GM12891 (cell line): ENCODE measurements around the gene SKOR2.
"Not testable (repeated sequence)": the region's sequence is repeated elsewhere in the genome, so short reads cannot be mapped to it uniquely, and the experiment has no call there.

Experiments
- DNase-seq: peaks from one replicate; pipeline ENCODE4 v3.0.0; 2011; ENCODE audit warnings: low spot score; ENCODE audit not compliant: insufficient read length
- FAIRE-seq: peaks from 2 replicates; lab custom pipeline; 2011; peaks lifted over from hg19 to GRCh38; lab: Jason Lieb, UNC
- PAX5 ChIP-seq: IDR thresholded peaks from 2 replicates; pipeline ENCODE4 v1.6.1; 2011; ENCODE audit warnings: low read length, moderate library complexity, mild to moderate bottlenecking; ENCODE audit not compliant: insufficient read depth, severe bottlenecking
- POLR2A ChIP-seq: IDR thresholded peaks from 2 replicates; pipeline ENCODE4 v1.6.1; 2011; ENCODE audit warnings: low read depth, low read length, control low read depth
- POLR2AphosphoS5 ChIP-seq: IDR thresholded peaks from 2 replicates; pipeline ENCODE4 v1.6.1; 2011; ENCODE audit warnings: low read depth, low read length, control low read depth
- POU2F2 ChIP-seq: IDR thresholded peaks from 2 replicates; pipeline ENCODE4 v1.6.1; 2011; ENCODE audit warnings: low read depth, mild to moderate bottlenecking, control low read depth, low read length, moderate library complexity
- SPI1 ChIP-seq: IDR thresholded peaks from 2 replicates; pipeline ENCODE4 v1.6.1; 2011; ENCODE audit warnings: low read depth, low read length, control low read depth
- TAF1 ChIP-seq: IDR thresholded peaks from 2 replicates; pipeline ENCODE4 v1.6.1; 2011; ENCODE audit warnings: low read depth, low read length, control low read depth

The SKOR2 gene

GRCh38 chr18:47174545-47175116 lies 76.8 kb downstream of the SKOR2 start:
- TF ChIP-seq PAX5 = no peak
- no peak for TF ChIP-seq POLR2A
- no peak for TF ChIP-seq TAF1
- no peak for TF ChIP-seq SPI1
- no peak for TF ChIP-seq POU2F2
- TF ChIP-seq POLR2AphosphoS5 = no peak
- DNase-seq = no peak
- FAIRE-seq = no peak

GRCh38 chr18:47172476-47172875 lies 79.0 kb downstream of the SKOR2 start:
- DNase-seq = no peak
- TF ChIP-seq POU2F2 = no peak
- TF ChIP-seq PAX5 = no peak
- TF ChIP-seq POLR2A = no peak
- TF ChIP-seq SPI1 = no peak
- no peak for TF ChIP-seq TAF1
- TF ChIP-seq POLR2AphosphoS5 = no peak
- peak; percentile 43 for FAIRE-seq

GRCh38 chr18:47168913-47169312 lies 82.5 kb downstream of the SKOR2 start:
- FAIRE-seq (no peak), DNase-seq (no peak)
- TF ChIP-seq SPI1 = no peak

- FAIRE-seq (no peak), DNase-seq (no peak)
- TF ChIP-seq TAF1 = no peak
- TF ChIP-seq POLR2AphosphoS5 = no peak
- TF ChIP-seq POLR2A = no peak
- TF ChIP-seq POU2F2 = no peak
- no peak for TF ChIP-seq SPI1
- no peak for TF ChIP-seq PAX5
These were observed 83.0 kb downstream of the SKOR2 start for GRCh38 chr18:47168509-47168908.

- DNase-seq (no peak), FAIRE-seq (peak; percentile 43)
- no peak for TF ChIP-seq TAF1
- no peak for TF ChIP-seq SPI1
- TF ChIP-seq POU2F2 = no peak
- no peak for TF ChIP-seq POLR2AphosphoS5
- no peak for TF ChIP-seq PAX5
- no peak for TF ChIP-seq POLR2A
These were observed 85.2 kb downstream of the SKOR2 start for GRCh38 chr18:47166294-47166693.

GRCh38 chr18:47163241-47163640 lies 88.2 kb downstream of the SKOR2 start:
- DNase-seq (no peak), FAIRE-seq (peak; percentile 94)
- no peak for TF ChIP-seq TAF1
- TF ChIP-seq PAX5 = no peak
- no peak for TF ChIP-seq SPI1
- TF ChIP-seq POU2F2 = no peak
- TF ChIP-seq POLR2AphosphoS5 = no peak
- TF ChIP-seq POLR2A = no peak

GRCh38 chr18:47160256-47160655 lies 91.2 kb downstream of the SKOR2 start:
- FAIRE-seq (no peak), DNase-seq (no peak)
- TF ChIP-seq POLR2AphosphoS5 = no peak
- no peak for TF ChIP-seq PAX5
- TF ChIP-seq TAF1 = no peak
- no peak for TF ChIP-seq SPI1
- TF ChIP-seq POLR2A = no peak
- no peak for TF ChIP-seq POU2F2

GRCh38 chr18:47158404-47158803 lies 93.1 kb downstream of the SKOR2 start:
- DNase-seq, FAIRE-seq: not testable (repeated sequence)
